SK-N-SH treated with all-trans-retinoic acid at 6 μM for 48 hours (cell line): Measurements from ENCODE around the gene ABCA13.
"Not testable (repeated sequence)": the region's sequence is repeated elsewhere in the genome, so short reads cannot be mapped to it uniquely, and the experiment has no call there.

Source experiments
- ATAC-seq: fragments of 200-7000 bp; cut with Tn5 transposase; 3 replicates; pipeline ENCODE4 v1.9.1; 2020; ENCODE audit warnings: mild to moderate bottlenecking, moderate library complexity
- ARNTL ChIP-seq: fragments of 450-650 bp; formaldehyde crosslinking; IDR thresholded peaks from 2 replicates; pipeline ENCODE4 v1.5.0; 2020; ENCODE audit warnings: low read depth, mild to moderate bottlenecking, moderate library complexity, borderline replicate concordance
- BACH2 ChIP-seq: fragments of 250-450 bp; sonication (Bioruptor Pico); IDR thresholded peaks from 2 replicates; pipeline ENCODE4 v1.9.0; 2021; ENCODE audit warnings: mild to moderate bottlenecking, borderline replicate concordance
- CSDC2 ChIP-seq: fragments of 250-450 bp; sonication (Bioruptor Pico); IDR thresholded peaks from 2 replicates; pipeline ENCODE4 v1.5.0; 2020; ENCODE audit warnings: mild to moderate bottlenecking, moderate library complexity
- ESRRG ChIP-seq: fragments of 250-450 bp; sonication (Bioruptor Pico); IDR thresholded peaks from 2 replicates; pipeline ENCODE4 v1.6.1; 2021; ENCODE audit warnings: mild to moderate bottlenecking
- GLIS3 ChIP-seq: fragments of 250-450 bp; sonication (Bioruptor Pico); IDR thresholded peaks from 2 replicates; pipeline ENCODE4 v1.5.0; 2020; ENCODE audit warnings: mild to moderate bottlenecking, moderate library complexity
- ISL1 ChIP-seq: fragments of 250-450 bp; sonication (Bioruptor Pico); IDR thresholded peaks from 2 replicates; pipeline ENCODE4 v2.1.2; 2022; ENCODE audit warnings: mild to moderate bottlenecking, moderate library complexity
- OSR1 ChIP-seq: fragments of 250-450 bp; sonication (Bioruptor Pico); IDR thresholded peaks from 2 replicates; pipeline ENCODE4 v1.8.0; 2022; ENCODE audit warnings: moderate library complexity, mild to moderate bottlenecking, inconsistent platforms
- PPARA ChIP-seq: fragments of 250-450 bp; sonication (Bioruptor Pico); IDR thresholded peaks from 2 replicates; pipeline ENCODE4 v1.5.0; 2020; ENCODE audit warnings: mild to moderate bottlenecking, borderline replicate concordance
- RARB ChIP-seq: fragments of 250-450 bp; sonication (Bioruptor Pico); IDR thresholded peaks from 2 replicates; pipeline ENCODE4 v1.8.0; 2021; ENCODE audit warnings: mild to moderate bottlenecking, moderate library complexity
- SNAI2 ChIP-seq: fragments of 250-450 bp; sonication (Bioruptor Pico); IDR thresholded peaks from 2 replicates; pipeline ENCODE4 v1.5.0; 2020; ENCODE audit warnings: mild to moderate bottlenecking, moderate library complexity
- TCF4 ChIP-seq: fragments of 250-450 bp; sonication (Bioruptor Pico); IDR thresholded peaks from 2 replicates; pipeline ENCODE4 v1.8.0; 2021; ENCODE audit warnings: mild to moderate bottlenecking, moderate library complexity, borderline replicate concordance
- TOX ChIP-seq: fragments of 250-450 bp; sonication (Bioruptor Pico); IDR thresholded peaks from 2 replicates; pipeline ENCODE4 v1.8.0; 2021; ENCODE audit warnings: mild to moderate bottlenecking, moderate library complexity, borderline replicate concordance
- ZC3H10 ChIP-seq: fragments of 250-450 bp; sonication (Bioruptor Pico); IDR thresholded peaks from 2 replicates; pipeline ENCODE4 v1.5.1; 2021; ENCODE audit warnings: mild to moderate bottlenecking, moderate library complexity
- ZFP3 ChIP-seq: fragments of 250-450 bp; sonication (Bioruptor Pico); IDR thresholded peaks from 2 replicates; pipeline ENCODE4 v1.5.0; 2020; ENCODE audit warnings: mild to moderate bottlenecking, moderate library complexity
- ZFP30 ChIP-seq: fragments of 450-650 bp; formaldehyde crosslinking; IDR thresholded peaks from 2 replicates; pipeline ENCODE4 v1.5.0; 2022; ENCODE audit warnings: mild to moderate bottlenecking, moderate library complexity
- ZNF8 ChIP-seq: fragments of 450-650 bp; formaldehyde crosslinking; IDR thresholded peaks from 2 replicates; pipeline ENCODE4 v1.5.0; 2020; ENCODE audit warnings: mild to moderate bottlenecking, moderate library complexity
- TF ChIP-seq, protein P1 (sequence below): fragments of 250-450 bp; sonication (Bioruptor Pico); IDR thresholded peaks from 2 replicates; pipeline ENCODE4 v1.5.1; 2021; ENCODE audit warnings: mild to moderate bottlenecking, moderate library complexity
- TF ChIP-seq, protein P2 (sequence below): fragments of 250-450 bp; sonication (Bioruptor Pico); IDR thresholded peaks from 2 replicates; pipeline ENCODE4 v1.8.0; 2021; ENCODE audit warnings: low read depth, mild to moderate bottlenecking, moderate library complexity, borderline replicate concordance
- TF ChIP-seq, protein P3 (sequence below): fragments of 250-450 bp; sonication (Bioruptor Pico); IDR thresholded peaks from 2 replicates; pipeline ENCODE4 v1.5.1; 2020; ENCODE audit warnings: low read depth, mild to moderate bottlenecking, moderate library complexity
- TF ChIP-seq, protein P4 (sequence below): fragments of 250-450 bp; sonication (Bioruptor Pico); IDR thresholded peaks from 2 replicates; pipeline ENCODE4 v1.8.0; 2020; ENCODE audit warnings: mild to moderate bottlenecking, moderate library complexity, borderline replicate concordance
- TF ChIP-seq, protein P5 (sequence below): fragments of 250-450 bp; sonication (Bioruptor Pico); IDR thresholded peaks from 2 replicates; pipeline ENCODE4 v1.5.0; 2020; ENCODE audit warnings: mild to moderate bottlenecking, moderate library complexity

Gene ABCA13

DNA sequence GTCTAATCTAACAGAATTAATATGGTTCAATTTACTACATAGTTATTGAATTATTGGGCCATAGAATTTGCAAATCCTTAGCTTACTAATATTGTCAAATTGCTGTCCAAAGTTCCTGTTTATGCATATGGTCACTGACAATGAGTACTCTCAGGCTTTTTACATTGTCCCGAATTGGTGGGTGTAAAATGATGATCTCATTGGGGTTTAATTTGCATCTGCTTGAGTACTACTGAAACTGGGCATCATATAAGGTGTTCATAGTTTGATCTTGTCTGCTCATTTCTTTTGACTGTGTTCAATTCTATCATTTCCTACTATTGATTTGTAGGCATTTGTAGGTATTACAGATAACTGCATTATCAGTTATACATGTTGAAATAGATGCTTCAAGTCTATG, 12.7 kb downstream of the ABCA13 start (continued):
- TF ChIP-seq, protein P1, sequence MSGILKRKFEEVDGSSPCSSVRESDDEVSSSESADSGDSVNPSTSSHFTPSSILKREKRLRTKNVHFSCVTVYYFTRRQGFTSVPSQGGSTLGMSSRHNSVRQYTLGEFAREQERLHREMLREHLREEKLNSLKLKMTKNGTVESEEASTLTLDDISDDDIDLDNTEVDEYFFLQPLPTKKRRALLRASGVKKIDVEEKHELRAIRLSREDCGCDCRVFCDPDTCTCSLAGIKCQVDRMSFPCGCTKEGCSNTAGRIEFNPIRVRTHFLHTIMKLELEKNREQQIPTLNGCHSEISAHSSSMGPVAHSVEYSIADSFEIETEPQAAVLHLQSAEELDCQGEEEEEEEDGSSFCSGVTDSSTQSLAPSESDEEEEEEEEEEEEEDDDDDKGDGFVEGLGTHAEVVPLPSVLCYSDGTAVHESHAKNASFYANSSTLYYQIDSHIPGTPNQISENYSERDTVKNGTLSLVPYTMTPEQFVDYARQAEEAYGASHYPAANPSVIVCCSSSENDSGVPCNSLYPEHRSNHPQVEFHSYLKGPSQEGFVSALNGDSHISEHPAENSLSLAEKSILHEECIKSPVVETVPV, result no peak

DNA sequence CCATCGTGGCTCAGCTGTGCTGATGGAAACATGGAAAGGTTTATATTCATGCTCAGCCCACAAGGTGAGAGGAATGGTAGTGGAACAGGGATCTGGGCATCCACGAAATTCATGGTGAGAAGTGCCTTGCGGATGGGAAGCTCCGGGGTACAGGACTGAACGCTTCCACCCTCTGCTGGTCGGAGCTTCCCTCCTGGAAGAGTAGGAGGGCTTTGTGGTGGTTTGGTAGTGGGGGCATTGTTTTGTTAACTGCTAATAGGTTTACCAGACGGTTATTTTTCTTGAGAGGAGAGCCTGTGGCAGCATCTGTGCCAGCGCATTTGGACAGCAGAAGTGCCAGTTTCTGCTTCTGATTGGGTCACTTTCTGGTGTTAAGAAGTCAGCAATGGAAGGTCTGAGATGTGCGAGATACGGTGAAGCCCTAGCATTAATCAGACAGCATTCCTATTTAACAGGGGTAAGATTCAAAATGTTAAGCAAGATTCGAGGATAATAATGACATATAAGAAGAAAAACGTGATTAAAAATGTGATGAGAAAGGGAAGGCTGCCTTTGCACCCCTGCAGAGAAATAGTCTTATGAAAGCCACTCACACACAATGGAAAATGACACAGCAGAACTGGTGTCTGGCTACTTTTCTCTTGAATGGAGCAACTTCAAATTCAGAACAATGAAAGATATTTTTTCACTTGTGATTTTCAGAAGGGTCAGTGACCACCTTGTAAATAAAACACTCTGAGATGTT, 17.7 kb downstream of the ABCA13 start:
- no peak for ATAC-seq
- no peak for TF ChIP-seq ZFP30 (CRISPR knock-in tag)
- no peak for TF ChIP-seq SNAI2 (CRISPR knock-in tag)
- TF ChIP-seq PPARA (CRISPR knock-in tag), result no peak
- TF ChIP-seq ZFP3 (CRISPR knock-in tag), result no peak
- TF ChIP-seq ISL1 (CRISPR knock-in tag), result no peak
- no peak for TF ChIP-seq CSDC2 (CRISPR knock-in tag)

DNA sequence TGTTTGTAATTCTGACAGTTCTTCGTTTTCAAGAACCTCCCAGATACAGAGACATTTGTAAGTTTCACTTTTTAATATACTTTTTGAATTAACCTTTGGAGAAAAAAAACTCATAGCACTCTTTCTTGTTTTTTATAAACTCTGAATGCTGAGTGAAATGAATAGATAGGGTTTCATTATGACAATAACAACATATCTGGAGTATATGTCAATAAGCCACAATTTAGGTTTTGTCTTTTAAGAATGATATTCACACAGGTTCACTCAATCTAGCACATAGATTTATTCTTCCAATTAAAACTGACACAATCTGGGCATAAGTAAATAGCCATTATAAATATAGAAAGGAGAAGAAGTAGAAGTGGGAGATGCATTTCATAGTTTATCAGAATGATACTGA, 21.7 kb downstream of the ABCA13 start:
- no peak for ATAC-seq
- TF ChIP-seq OSR1 (CRISPR knock-in tag), result no peak
- no peak for TF ChIP-seq ESRRG (CRISPR knock-in tag)
- TF ChIP-seq, protein P2, sequence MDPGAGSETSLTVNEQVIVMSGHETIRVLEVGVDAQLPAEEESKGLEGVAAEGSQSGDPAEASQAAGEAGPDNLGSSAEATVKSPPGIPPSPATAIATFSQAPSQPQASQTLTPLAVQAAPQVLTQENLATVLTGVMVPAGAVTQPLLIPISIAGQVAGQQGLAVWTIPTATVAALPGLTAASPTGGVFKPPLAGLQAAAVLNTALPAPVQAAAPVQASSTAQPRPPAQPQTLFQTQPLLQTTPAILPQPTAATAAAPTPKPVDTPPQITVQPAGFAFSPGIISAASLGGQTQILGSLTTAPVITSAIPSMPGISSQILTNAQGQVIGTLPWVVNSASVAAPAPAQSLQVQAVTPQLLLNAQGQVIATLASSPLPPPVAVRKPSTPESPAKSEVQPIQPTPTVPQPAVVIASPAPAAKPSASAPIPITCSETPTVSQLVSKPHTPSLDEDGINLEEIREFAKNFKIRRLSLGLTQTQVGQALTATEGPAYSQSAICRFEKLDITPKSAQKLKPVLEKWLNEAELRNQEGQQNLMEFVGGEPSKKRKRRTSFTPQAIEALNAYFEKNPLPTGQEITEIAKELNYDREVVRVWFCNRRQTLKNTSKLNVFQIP, result no peak
- no peak for TF ChIP-seq SNAI2 (CRISPR knock-in tag)
- no peak for TF ChIP-seq CSDC2 (CRISPR knock-in tag)
- TF ChIP-seq, protein P1, result no peak
- no peak for TF ChIP-seq TOX
- TF ChIP-seq PPARA (CRISPR knock-in tag), result no peak
- TF ChIP-seq ZC3H10 (CRISPR knock-in tag), result no peak

DNA sequence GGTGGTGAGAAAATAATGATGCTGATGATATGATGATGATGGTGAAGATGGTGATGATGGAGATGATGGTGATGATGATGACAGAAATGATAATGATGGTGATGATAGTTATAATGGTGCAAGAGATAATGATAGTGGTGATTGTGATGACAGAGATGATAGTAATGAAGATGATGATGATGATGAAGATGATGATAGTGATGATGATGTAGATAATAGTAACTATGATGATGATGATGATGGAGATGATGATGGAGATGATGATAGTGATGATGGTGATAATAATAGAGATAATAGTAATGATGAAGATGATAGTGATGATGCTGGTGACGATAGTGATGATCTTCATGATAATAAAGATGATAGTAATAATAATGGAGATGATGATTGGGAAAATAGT, 22.2 kb downstream of the ABCA13 start:
- TF ChIP-seq GLIS3 (CRISPR knock-in tag), result no peak
- TF ChIP-seq ZFP30 (CRISPR knock-in tag), result no peak
- TF ChIP-seq BACH2, result no peak
- TF ChIP-seq ARNTL, result no peak
- no peak for TF ChIP-seq ZNF8 (CRISPR knock-in tag)
- TF ChIP-seq, protein P3, sequence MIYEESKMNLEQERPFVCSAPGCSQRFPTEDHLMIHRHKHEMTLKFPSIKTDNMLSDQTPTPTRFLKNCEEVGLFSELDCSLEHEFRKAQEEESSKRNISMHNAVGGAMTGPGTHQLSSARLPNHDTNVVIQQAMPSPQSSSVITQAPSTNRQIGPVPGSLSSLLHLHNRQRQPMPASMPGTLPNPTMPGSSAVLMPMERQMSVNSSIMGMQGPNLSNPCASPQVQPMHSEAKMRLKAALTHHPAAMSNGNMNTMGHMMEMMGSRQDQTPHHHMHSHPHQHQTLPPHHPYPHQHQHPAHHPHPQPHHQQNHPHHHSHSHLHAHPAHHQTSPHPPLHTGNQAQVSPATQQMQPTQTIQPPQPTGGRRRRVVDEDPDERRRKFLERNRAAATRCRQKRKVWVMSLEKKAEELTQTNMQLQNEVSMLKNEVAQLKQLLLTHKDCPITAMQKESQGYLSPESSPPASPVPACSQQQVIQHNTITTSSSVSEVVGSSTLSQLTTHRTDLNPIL (CRISPR knock-in tag), result no peak
- no peak for TF ChIP-seq TCF4 (CRISPR knock-in tag)
- no peak for TF ChIP-seq RARB (CRISPR knock-in tag)
- TF ChIP-seq, protein P4, sequence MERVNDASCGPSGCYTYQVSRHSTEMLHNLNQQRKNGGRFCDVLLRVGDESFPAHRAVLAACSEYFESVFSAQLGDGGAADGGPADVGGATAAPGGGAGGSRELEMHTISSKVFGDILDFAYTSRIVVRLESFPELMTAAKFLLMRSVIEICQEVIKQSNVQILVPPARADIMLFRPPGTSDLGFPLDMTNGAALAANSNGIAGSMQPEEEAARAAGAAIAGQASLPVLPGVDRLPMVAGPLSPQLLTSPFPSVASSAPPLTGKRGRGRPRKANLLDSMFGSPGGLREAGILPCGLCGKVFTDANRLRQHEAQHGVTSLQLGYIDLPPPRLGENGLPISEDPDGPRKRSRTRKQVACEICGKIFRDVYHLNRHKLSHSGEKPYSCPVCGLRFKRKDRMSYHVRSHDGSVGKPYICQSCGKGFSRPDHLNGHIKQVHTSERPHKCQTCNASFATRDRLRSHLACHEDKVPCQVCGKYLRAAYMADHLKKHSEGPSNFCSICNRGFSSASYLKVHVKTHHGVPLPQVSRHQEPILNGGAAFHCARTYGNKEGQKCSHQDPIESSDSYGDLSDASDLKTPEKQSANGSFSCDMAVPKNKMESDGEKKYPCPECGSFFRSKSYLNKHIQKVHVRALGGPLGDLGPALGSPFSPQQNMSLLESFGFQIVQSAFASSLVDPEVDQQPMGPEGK (CRISPR knock-in tag), result no peak
- TF ChIP-seq OSR1 (CRISPR knock-in tag), result no peak
- TF ChIP-seq PPARA (CRISPR knock-in tag), result no peak
- TF ChIP-seq, protein P5, sequence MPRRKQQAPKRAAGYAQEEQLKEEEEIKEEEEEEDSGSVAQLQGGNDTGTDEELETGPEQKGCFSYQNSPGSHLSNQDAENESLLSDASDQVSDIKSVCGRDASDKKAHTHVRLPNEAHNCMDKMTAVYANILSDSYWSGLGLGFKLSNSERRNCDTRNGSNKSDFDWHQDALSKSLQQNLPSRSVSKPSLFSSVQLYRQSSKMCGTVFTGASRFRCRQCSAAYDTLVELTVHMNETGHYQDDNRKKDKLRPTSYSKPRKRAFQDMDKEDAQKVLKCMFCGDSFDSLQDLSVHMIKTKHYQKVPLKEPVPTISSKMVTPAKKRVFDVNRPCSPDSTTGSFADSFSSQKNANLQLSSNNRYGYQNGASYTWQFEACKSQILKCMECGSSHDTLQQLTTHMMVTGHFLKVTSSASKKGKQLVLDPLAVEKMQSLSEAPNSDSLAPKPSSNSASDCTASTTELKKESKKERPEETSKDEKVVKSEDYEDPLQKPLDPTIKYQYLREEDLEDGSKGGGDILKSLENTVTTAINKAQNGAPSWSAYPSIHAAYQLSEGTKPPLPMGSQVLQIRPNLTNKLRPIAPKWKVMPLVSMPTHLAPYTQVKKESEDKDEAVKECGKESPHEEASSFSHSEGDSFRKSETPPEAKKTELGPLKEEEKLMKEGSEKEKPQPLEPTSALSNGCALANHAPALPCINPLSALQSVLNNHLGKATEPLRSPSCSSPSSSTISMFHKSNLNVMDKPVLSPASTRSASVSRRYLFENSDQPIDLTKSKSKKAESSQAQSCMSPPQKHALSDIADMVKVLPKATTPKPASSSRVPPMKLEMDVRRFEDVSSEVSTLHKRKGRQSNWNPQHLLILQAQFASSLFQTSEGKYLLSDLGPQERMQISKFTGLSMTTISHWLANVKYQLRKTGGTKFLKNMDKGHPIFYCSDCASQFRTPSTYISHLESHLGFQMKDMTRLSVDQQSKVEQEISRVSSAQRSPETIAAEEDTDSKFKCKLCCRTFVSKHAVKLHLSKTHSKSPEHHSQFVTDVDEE, result no peak
- TF ChIP-seq ZC3H10 (CRISPR knock-in tag), result no peak
- no peak for TF ChIP-seq ZFP3 (CRISPR knock-in tag)
- TF ChIP-seq, protein P1, result no peak
- no peak for TF ChIP-seq ISL1 (CRISPR knock-in tag)
- no peak for TF ChIP-seq CSDC2 (CRISPR knock-in tag)
- ATAC-seq, result no peak

DNA sequence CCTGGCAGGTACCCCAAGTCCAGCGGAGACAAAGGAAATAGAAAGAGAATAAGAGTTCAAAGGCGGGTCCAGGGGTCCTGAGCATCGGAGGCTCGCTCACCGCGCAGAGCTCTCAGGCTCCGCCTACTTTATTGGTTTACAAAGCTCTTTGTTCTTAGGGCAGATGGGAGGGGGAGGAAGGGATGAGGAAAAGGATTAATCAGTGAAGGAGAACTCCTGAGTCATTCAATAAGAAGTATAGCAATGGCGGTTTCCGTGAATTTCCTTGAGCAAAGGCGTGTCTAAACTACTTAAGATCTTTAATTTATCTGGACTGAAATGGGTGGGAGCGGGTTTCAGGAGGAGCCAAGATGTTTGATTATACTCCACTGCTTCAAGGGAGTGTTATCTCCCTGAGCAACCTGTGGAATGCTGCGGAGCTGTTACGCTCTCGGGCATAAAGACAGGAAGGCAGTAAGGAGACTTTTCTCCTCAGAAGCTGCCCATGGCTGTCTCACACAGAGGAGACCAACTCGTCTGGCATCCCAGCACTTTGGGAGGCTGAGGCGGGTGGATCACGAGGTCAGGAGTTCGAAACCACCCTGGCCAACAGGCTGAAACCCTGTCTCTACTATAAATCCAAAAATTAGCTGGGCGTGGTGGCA, 29.8 kb downstream of the ABCA13 start:
- not testable (repeated sequence) for ATAC-seq

DNA sequence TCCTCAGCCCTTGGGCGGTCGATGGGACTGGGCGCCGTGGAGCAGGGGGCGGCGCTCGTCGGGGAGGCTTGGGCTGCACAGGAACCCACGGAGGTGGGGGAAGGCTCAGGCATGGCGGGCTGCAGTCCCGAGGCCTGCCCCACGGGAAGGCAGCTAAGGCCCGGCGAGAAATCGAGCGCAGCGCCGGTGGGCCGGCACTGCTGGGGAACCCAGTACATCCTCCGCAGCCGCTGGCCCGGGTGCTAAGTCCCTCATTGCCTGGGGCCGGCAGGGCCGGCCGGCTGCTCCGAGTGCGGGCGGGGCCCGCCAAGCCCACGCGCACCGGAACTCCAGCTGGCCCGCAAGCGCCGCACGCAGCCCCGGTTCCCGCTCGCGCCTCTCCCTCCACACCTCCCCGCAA, 31.7 kb downstream of the ABCA13 start:
- ATAC-seq, result not testable (repeated sequence)
